Measurements from ENCODE around the gene DIS3L2.

DIS3L2 gene

DNA sequence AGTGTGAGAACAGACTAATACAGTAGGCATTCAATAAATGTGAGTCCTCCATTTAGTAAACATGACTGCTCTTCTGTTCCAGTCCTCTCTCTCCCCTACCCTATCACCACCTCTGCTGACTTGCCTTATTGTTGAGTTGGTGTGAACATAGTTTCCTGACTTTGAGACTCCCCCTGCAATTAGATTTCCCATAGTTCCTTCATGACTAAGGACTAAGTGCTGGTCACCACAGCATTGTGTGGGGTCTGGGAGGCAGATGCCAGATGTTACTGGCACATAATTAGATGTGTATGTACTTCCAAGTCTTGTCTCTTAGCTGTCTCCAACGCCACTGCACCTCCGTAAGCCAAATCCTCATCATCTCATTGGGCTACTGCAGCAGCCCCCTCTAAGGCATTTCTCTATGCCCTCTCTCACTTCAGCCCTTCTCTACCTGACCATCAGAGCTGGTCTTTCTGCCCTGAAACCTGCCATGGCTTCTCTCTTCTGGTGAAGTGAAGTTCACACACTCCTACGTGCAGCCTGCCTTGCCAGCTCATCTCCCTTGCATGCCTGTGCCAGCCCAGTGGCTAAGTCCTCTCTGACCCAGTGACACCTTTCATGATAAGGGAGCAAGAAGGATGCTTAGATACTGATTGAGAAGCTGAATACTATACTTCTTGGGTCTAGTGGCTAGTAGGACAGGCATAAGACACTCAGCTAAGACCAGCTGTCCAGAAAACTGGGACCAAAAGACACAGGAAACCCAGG lies 335.4 kb downstream of the DIS3L2 start:
- no peak for ATAC-seq
- TF ChIP-seq ARNTL (CRISPR knock-in tag; IDR thresholded peaks at IDR 0.05; ENCODE audit: borderline replicate concordance, low read depth) (no peak), OSR1 (CRISPR knock-in tag; IDR thresholded peaks at IDR 0.05) (no peak), ZFP3 (CRISPR knock-in tag; IDR thresholded peaks at IDR 0.05) (no peak), GLIS3 (CRISPR knock-in tag; IDR thresholded peaks at IDR 0.05) (no peak), ZC3H10 (CRISPR knock-in tag; IDR thresholded peaks at IDR 0.05) (no peak), PPARA (CRISPR knock-in tag; IDR thresholded peaks at IDR 0.05; ENCODE audit: borderline replicate concordance) (no peak), TOX (CRISPR knock-in tag; IDR thresholded peaks at IDR 0.05; ENCODE audit: borderline replicate concordance) (no peak), ZNF565 (CRISPR knock-in tag; conservative IDR thresholded peaks at IDR 0.05; ENCODE audit: low read depth) (no peak), RARB (CRISPR knock-in tag; IDR thresholded peaks at IDR 0.05) (no peak), CSDC2 (CRISPR knock-in tag; IDR thresholded peaks at IDR 0.05) (no peak), ZFP30 (CRISPR knock-in tag; IDR thresholded peaks at IDR 0.05) (no peak), ZNF70 (CRISPR knock-in tag; IDR thresholded peaks at IDR 0.05) (no peak), ZNF8 (CRISPR knock-in tag; IDR thresholded peaks at IDR 0.05) (no peak), ISL1 (CRISPR knock-in tag; IDR thresholded peaks at IDR 0.05) (no peak), SNAI2 (CRISPR knock-in tag; IDR thresholded peaks at IDR 0.05) (no peak)
- TF ChIP-seq, protein P1, sequence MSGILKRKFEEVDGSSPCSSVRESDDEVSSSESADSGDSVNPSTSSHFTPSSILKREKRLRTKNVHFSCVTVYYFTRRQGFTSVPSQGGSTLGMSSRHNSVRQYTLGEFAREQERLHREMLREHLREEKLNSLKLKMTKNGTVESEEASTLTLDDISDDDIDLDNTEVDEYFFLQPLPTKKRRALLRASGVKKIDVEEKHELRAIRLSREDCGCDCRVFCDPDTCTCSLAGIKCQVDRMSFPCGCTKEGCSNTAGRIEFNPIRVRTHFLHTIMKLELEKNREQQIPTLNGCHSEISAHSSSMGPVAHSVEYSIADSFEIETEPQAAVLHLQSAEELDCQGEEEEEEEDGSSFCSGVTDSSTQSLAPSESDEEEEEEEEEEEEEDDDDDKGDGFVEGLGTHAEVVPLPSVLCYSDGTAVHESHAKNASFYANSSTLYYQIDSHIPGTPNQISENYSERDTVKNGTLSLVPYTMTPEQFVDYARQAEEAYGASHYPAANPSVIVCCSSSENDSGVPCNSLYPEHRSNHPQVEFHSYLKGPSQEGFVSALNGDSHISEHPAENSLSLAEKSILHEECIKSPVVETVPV (CRISPR knock-in tag; IDR thresholded peaks at IDR 0.05), result no peak
- TF ChIP-seq, protein P2, sequence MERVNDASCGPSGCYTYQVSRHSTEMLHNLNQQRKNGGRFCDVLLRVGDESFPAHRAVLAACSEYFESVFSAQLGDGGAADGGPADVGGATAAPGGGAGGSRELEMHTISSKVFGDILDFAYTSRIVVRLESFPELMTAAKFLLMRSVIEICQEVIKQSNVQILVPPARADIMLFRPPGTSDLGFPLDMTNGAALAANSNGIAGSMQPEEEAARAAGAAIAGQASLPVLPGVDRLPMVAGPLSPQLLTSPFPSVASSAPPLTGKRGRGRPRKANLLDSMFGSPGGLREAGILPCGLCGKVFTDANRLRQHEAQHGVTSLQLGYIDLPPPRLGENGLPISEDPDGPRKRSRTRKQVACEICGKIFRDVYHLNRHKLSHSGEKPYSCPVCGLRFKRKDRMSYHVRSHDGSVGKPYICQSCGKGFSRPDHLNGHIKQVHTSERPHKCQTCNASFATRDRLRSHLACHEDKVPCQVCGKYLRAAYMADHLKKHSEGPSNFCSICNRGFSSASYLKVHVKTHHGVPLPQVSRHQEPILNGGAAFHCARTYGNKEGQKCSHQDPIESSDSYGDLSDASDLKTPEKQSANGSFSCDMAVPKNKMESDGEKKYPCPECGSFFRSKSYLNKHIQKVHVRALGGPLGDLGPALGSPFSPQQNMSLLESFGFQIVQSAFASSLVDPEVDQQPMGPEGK (CRISPR knock-in tag; IDR thresholded peaks at IDR 0.05; ENCODE audit: borderline replicate concordance), result no peak
- TF ChIP-seq, protein P3, sequence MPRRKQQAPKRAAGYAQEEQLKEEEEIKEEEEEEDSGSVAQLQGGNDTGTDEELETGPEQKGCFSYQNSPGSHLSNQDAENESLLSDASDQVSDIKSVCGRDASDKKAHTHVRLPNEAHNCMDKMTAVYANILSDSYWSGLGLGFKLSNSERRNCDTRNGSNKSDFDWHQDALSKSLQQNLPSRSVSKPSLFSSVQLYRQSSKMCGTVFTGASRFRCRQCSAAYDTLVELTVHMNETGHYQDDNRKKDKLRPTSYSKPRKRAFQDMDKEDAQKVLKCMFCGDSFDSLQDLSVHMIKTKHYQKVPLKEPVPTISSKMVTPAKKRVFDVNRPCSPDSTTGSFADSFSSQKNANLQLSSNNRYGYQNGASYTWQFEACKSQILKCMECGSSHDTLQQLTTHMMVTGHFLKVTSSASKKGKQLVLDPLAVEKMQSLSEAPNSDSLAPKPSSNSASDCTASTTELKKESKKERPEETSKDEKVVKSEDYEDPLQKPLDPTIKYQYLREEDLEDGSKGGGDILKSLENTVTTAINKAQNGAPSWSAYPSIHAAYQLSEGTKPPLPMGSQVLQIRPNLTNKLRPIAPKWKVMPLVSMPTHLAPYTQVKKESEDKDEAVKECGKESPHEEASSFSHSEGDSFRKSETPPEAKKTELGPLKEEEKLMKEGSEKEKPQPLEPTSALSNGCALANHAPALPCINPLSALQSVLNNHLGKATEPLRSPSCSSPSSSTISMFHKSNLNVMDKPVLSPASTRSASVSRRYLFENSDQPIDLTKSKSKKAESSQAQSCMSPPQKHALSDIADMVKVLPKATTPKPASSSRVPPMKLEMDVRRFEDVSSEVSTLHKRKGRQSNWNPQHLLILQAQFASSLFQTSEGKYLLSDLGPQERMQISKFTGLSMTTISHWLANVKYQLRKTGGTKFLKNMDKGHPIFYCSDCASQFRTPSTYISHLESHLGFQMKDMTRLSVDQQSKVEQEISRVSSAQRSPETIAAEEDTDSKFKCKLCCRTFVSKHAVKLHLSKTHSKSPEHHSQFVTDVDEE (CRISPR knock-in tag; IDR thresholded peaks at IDR 0.05), result no peak
- TF ChIP-seq, protein P4, sequence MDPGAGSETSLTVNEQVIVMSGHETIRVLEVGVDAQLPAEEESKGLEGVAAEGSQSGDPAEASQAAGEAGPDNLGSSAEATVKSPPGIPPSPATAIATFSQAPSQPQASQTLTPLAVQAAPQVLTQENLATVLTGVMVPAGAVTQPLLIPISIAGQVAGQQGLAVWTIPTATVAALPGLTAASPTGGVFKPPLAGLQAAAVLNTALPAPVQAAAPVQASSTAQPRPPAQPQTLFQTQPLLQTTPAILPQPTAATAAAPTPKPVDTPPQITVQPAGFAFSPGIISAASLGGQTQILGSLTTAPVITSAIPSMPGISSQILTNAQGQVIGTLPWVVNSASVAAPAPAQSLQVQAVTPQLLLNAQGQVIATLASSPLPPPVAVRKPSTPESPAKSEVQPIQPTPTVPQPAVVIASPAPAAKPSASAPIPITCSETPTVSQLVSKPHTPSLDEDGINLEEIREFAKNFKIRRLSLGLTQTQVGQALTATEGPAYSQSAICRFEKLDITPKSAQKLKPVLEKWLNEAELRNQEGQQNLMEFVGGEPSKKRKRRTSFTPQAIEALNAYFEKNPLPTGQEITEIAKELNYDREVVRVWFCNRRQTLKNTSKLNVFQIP (CRISPR knock-in tag; IDR thresholded peaks at IDR 0.05; ENCODE audit: borderline replicate concordance, low read depth), result no peak
- TF ChIP-seq, protein P5, sequence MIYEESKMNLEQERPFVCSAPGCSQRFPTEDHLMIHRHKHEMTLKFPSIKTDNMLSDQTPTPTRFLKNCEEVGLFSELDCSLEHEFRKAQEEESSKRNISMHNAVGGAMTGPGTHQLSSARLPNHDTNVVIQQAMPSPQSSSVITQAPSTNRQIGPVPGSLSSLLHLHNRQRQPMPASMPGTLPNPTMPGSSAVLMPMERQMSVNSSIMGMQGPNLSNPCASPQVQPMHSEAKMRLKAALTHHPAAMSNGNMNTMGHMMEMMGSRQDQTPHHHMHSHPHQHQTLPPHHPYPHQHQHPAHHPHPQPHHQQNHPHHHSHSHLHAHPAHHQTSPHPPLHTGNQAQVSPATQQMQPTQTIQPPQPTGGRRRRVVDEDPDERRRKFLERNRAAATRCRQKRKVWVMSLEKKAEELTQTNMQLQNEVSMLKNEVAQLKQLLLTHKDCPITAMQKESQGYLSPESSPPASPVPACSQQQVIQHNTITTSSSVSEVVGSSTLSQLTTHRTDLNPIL (CRISPR knock-in tag; IDR thresholded peaks at IDR 0.05; ENCODE audit: low read depth), result no peak

DNA sequence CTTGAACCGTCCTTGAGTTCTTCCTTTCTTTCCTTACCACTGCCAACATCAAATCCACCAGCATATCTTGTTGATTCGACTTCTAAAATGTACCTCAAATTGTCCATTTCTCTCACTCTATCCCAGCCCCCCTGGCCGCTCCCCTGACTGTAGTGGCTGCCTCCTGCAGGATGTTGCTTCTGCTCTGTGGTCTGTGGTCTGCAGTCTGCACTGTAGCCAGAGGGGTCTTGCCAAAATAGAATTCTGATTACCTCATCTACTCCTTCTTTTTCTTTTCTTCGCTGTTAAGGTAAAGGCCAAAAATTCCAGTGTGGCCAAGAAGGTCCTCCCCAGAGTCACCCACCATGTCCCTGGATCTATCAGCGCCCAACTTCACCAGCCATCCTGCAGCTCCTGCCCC lies 337.6 kb downstream of the DIS3L2 start:
- no peak for TF ChIP-seq TCF4 (CRISPR knock-in tag; IDR thresholded peaks at IDR 0.05; ENCODE audit: borderline replicate concordance)
- no peak for TF ChIP-seq SNAI2 (CRISPR knock-in tag; IDR thresholded peaks at IDR 0.05)
- TF ChIP-seq ISL1 (CRISPR knock-in tag; IDR thresholded peaks at IDR 0.05), result no peak
- no peak for TF ChIP-seq TOX (CRISPR knock-in tag; IDR thresholded peaks at IDR 0.05; ENCODE audit: borderline replicate concordance)
- TF ChIP-seq, protein P3 (CRISPR knock-in tag; IDR thresholded peaks at IDR 0.05), result no peak
- no peak for TF ChIP-seq ESRRG (CRISPR knock-in tag; IDR thresholded peaks at IDR 0.05)
- TF ChIP-seq ZNF8 (CRISPR knock-in tag; IDR thresholded peaks at IDR 0.05), result no peak
- TF ChIP-seq ZFP3 (CRISPR knock-in tag; IDR thresholded peaks at IDR 0.05), result no peak
- no peak for TF ChIP-seq BACH2 (CRISPR knock-in tag; IDR thresholded peaks at IDR 0.05; ENCODE audit: borderline replicate concordance)
- TF ChIP-seq OSR1 (CRISPR knock-in tag; IDR thresholded peaks at IDR 0.05), result no peak
- TF ChIP-seq RARB (CRISPR knock-in tag; IDR thresholded peaks at IDR 0.05), result no peak
- no peak for TF ChIP-seq CSDC2 (CRISPR knock-in tag; IDR thresholded peaks at IDR 0.05)
- TF ChIP-seq, protein P2 (CRISPR knock-in tag; IDR thresholded peaks at IDR 0.05; ENCODE audit: borderline replicate concordance), result no peak
- no peak for TF ChIP-seq GLIS3 (CRISPR knock-in tag; IDR thresholded peaks at IDR 0.05)
- no peak for TF ChIP-seq ZNF565 (CRISPR knock-in tag; conservative IDR thresholded peaks at IDR 0.05; ENCODE audit: low read depth)
- no peak for ATAC-seq

All from SK-N-SH treated with all-trans-retinoic acid at 6 μM for 48 hours (cell line).